PC-9 (cell line): ENCODE data around the gene NLGN1. TPM values are rescaled to one million over a fixed set of nuclear protein-coding genes. Genes with fewer than 3 reads are reported as not detected.
"Not testable (repeated sequence)": the region's sequence is repeated elsewhere in the genome, so short reads cannot be mapped to it uniquely, and the experiment has no call there.

ENCODE experiments used
- BruUV-seq: library from RNA; stranded (reverse); fragments of 400-500 nt; replicated peaks from 2 replicates; lab custom pipeline; 2021; lab: Mats Ljungman, UMichigan
- CTCF ChIA-PET: fragments of 300-600 bp; sonication (Branson Sonifier 250); formaldehyde crosslinking; loops from one replicate; lab custom pipeline; 2022; ENCODE audit warnings: antibody characterized with exemption; lab: Charles Lee
- POLR2A ChIA-PET: fragments of 300-600 bp; sonication (Branson Sonifier 250); formaldehyde crosslinking; loops from one replicate; lab custom pipeline; 2022; ENCODE audit warnings: antibody characterized with exemption; ENCODE audit not compliant: unreplicated experiment; lab: Charles Lee
- DNase-seq, 2 experiments: peaks; one replicate each; pipeline versions ENCODE4 v3.0.0 to v3.0.0-alpha.2; 2015 to 2022; ENCODE audit warnings: mixed read lengths in 1 of 2
- H2AFZ ChIP-seq: fragments of 200-600 bp; sonication (generic); 2 replicates; pipeline ENCODE4 v1.8.1; 2017; ENCODE audit warnings: antibody characterized with exemption
- H3F3A ChIP-seq: fragments of 200-600 bp; sonication (generic); 2 replicates; pipeline ENCODE4 v1.8.1; 2017; ENCODE audit warnings: antibody characterized with exemption, mild to moderate bottlenecking, low read depth; ENCODE audit not compliant: insufficient read depth
- H3K27ac ChIP-seq: fragments of 200-600 bp; sonication (generic); 2 replicates; pipeline ENCODE4 v1.6.1; 2016; ENCODE audit warnings: mixed run types
- H3K27me3 ChIP-seq: fragments of 200-600 bp; sonication (generic); 2 replicates; pipeline ENCODE4 v1.6.1; 2016; ENCODE audit warnings: low read depth, mixed run types; ENCODE audit not compliant: insufficient read depth
- H3K36me3 ChIP-seq: fragments of 200-600 bp; sonication (generic); 2 replicates; pipeline ENCODE4 v1.6.1; 2016; ENCODE audit warnings: low read depth, mixed run types
- H3K4me1 ChIP-seq: fragments of 200-600 bp; sonication (generic); replicated peaks from 2 replicates; pipeline ENCODE4 v1.6.1; 2016; ENCODE audit warnings: mixed run types; ENCODE audit not compliant: insufficient read depth
- H3K4me2 ChIP-seq: fragments of 200-600 bp; sonication (generic); 2 replicates; pipeline ENCODE4 v1.6.1; 2017; ENCODE audit warnings: mixed run types
- H3K4me3 ChIP-seq: fragments of 200-600 bp; sonication (generic); 2 replicates; pipeline ENCODE4 v1.6.1; 2016; ENCODE audit warnings: mixed run types
- H3K79me2 ChIP-seq: fragments of 200-600 bp; sonication (generic); 2 replicates; pipeline ENCODE4 v1.6.1; 2017; ENCODE audit warnings: low read depth, mixed run types
- H3K9me2 ChIP-seq: fragments of 200-600 bp; sonication (generic); 2 replicates; pipeline ENCODE4 v1.8.1; 2017; ENCODE audit warnings: mild to moderate bottlenecking; ENCODE audit not compliant: insufficient read depth
- H3K9me3 ChIP-seq: fragments of 200-600 bp; sonication (generic); 2 replicates; pipeline ENCODE4 v1.8.1; 2016; ENCODE audit warnings: low read depth; ENCODE audit not compliant: insufficient read depth
- H4K20me1 ChIP-seq: fragments of 200-600 bp; sonication (generic); 2 replicates; pipeline ENCODE4 v1.8.1; 2017; ENCODE audit not compliant: insufficient read depth
- EZH2 ChIP-seq: fragments of 200-600 bp; sonication (generic); IDR thresholded peaks from 2 replicates; pipeline ENCODE4 v1.8.0; 2017; ENCODE audit warnings: antibody characterized with exemption, low read depth
- intact Hi-C: fragments of 100-400 bp; cut with micrococcal nuclease; formaldehyde crosslinking; loops from one replicate; pipeline ENCODE4 v1.10.0; 2022; ENCODE audit not compliant: unreplicated experiment
- total RNA-seq: library from RNA; stranded (reverse); gene quantifications from 2 replicates; pipeline ENCODE4 v1.2.3, GENCODE V29; 2021
- TF ChIP-seq, protein P1 (sequence below): fragments of 200-600 bp; sonication (generic); conservative IDR thresholded peaks from 2 replicates; pipeline ENCODE4 v1.6.1; 2017; ENCODE audit warnings: mixed run types, antibody characterized with exemption, mild to moderate bottlenecking, moderate library complexity

Gene NLGN1
- total RNA-seq, 1 experiment from 2014 or later = 1.4 TPM

DNA sequence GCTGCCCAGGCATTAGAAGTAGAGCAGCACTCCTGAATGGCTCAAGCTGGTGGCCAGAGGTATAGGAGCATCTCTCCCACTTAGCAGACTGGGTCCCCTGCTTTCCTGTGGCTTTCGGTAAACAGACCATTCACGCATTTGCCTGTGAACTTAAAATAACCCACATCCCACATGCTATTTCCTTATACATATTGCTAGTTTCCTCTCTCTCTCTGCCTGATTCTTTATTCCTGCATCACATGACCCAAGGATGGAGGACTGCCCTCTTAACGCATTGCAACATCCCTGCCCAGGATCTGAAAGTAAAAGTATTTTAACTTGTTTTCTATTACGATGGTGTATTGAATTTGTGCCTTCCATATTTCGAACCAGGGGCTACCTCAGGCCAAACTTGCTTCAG is 43.4 kb upstream of the NLGN1 start:
- Histone ChIP-seq H3K4me1 (no peaks in the 10 kb centered on the region), H3K79me2 (no peaks in the 10 kb centered on the region), H3K27me3 (no peaks in the 10 kb centered on the region), H3K4me3 (no peak overlapping the region), H3K9me2 (no peaks in the 10 kb centered on the region), H3K36me3 (no peaks in the 10 kb centered on the region), H3K27ac (no peak overlapping the region), H2AFZ (no peak overlapping the region), H3K9me3 (no peaks in the 10 kb centered on the region), H3F3A (no peaks in the 10 kb centered on the region), H4K20me1 (no peaks in the 10 kb centered on the region), H3K4me2 (no peak overlapping the region)
- no TSS peak for BruUV-seq
- intact Hi-C loops = no loop called here
- POLR2A ChIA-PET = no interaction called here
- CTCF ChIA-PET = no interaction called here
- no peak for TF ChIP-seq EZH2
- TF ChIP-seq, protein P1, sequence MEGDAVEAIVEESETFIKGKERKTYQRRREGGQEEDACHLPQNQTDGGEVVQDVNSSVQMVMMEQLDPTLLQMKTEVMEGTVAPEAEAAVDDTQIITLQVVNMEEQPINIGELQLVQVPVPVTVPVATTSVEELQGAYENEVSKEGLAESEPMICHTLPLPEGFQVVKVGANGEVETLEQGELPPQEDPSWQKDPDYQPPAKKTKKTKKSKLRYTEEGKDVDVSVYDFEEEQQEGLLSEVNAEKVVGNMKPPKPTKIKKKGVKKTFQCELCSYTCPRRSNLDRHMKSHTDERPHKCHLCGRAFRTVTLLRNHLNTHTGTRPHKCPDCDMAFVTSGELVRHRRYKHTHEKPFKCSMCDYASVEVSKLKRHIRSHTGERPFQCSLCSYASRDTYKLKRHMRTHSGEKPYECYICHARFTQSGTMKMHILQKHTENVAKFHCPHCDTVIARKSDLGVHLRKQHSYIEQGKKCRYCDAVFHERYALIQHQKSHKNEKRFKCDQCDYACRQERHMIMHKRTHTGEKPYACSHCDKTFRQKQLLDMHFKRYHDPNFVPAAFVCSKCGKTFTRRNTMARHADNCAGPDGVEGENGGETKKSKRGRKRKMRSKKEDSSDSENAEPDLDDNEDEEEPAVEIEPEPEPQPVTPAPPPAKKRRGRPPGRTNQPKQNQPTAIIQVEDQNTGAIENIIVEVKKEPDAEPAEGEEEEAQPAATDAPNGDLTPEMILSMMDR = no peak
- DNase-seq = no peak

DNA sequence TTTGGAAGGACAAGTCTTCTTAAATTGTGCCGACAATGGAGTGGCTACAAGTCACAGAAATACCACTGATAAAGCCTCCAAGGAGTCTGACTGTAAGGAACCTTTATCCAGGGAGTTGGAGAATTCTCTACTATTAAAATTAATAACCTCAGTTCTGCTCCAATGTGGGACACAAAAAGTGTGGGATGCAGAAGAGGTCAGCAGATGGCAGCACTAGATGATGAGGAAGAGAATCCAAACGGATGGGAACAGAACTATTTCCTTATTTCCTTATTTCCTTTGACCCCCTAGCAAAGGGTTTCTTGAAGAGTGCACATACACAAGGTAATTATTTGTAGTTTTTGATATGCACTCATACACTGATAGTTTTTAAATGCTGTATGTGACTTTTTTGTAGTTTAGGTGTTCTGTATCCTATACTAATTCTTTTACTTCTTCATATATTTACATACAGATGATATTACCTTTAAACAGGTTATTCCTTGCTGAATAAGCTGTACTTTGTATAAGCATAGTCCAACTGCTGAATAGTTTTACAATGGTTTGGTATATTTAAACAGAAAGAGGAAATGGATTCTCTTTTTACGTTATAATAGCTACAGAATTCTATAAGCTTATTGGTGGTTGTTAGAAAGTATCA is 25.6 kb upstream of the NLGN1 start:
- H3K4me3 ChIP-seq = no peak overlapping the region
- H3K4me1 ChIP-seq = no peaks in the 10 kb centered on the region
- H3F3A ChIP-seq = no peaks in the 10 kb centered on the region
- H3K79me2 ChIP-seq = no peaks in the 10 kb centered on the region
- peak in 1 of 2 experiments; percentile 46 for DNase-seq
- H3K9me3 ChIP-seq = no peaks in the 10 kb centered on the region
- no peak overlapping the region for H2AFZ ChIP-seq
- H3K4me2 ChIP-seq = no peak overlapping the region
- POLR2A ChIA-PET = no interaction called here
- CTCF ChIA-PET = interaction anchor here (0.6 kb wide), 4 partner anchors 23 to 485 kb away, joined by 3 read pairs; no protein-coding TSS in a partner anchor
- H3K27me3 ChIP-seq = no peaks in the 10 kb centered on the region
- no peaks in the 10 kb centered on the region for H3K9me2 ChIP-seq
- TF ChIP-seq EZH2 = no peak
- TF ChIP-seq, protein P1 = peak; percentile 76
- H3K27ac ChIP-seq = no peak overlapping the region
- no peaks in the 10 kb centered on the region for H3K36me3 ChIP-seq
- BruUV-seq = no TSS peak
- H4K20me1 ChIP-seq = no peaks in the 10 kb centered on the region
- intact Hi-C loops = loop anchor here (2.0 kb wide), 1 partner anchor 181 kb away; no protein-coding TSS in a partner anchor

DNA sequence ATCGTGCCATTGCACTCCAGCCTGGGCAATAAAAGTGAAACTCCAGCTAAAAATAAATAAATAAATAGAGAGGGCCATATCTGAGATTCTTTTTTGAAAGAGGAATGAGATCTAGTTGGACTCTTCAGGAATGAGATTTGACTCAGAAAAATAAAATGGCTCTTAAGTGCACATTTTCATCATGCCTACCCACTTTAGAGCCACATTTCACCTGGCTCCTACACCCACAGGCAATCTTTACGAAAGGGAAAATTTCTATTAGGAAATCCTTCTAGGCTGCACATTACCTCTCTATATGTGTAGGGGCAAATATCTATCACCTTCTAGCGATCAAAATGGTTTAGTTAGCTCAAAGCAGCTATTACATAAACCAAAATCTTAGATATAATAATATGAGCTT is 16.9 kb upstream of the NLGN1 start:
- no peak overlapping the region for H3K4me3 ChIP-seq

DNA sequence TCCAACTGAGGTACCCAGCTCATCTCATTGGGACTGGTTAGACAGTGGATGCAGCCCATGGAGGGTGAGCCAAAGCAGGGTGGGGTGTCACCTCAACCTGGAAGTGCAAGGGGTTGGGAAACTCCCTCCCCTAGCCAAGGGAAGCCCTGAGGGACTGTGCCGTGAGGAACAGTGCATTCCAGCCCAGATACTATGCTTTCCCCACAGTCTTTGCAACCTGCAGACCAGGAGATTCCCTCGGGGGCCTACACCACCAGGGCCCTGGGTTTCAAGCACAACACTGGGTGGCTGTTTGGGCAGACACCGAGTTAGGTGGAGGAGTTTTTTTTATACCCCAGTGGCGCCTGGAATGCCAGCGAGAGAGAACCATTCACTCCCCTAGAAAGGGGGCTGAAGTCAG is 15.6 kb upstream of the NLGN1 start:
- H3K4me3 ChIP-seq, POLR2A ChIA-PET, DNase-seq, H3K9me3 ChIP-seq, H3K27ac ChIP-seq, H3K79me2 ChIP-seq, H3K4me1 ChIP-seq, H3K36me3 ChIP-seq, H4K20me1 ChIP-seq, H3K27me3 ChIP-seq, H3K4me2 ChIP-seq, intact Hi-C loops, H3F3A ChIP-seq, H3K9me2 ChIP-seq, BruUV-seq: not testable (repeated sequence)
- CTCF ChIA-PET = interaction anchor here (0.6 kb wide), 1 partner anchor 310 kb away, joined by 3 read pairs; no protein-coding TSS in a partner anchor
- H2AFZ ChIP-seq = 0 out of 2 replicates have a peak overlapping the region, but pooled peaks have one; percentile 40

More for the DNA sequence above, 16.9 kb upstream of the NLGN1 start:
- no peaks in the 10 kb centered on the region for H4K20me1 ChIP-seq
- no peaks in the 10 kb centered on the region for H3K4me1 ChIP-seq
- H3K27ac ChIP-seq = no peak overlapping the region
- no peaks in the 10 kb centered on the region for H3K36me3 ChIP-seq
- H3K27me3 ChIP-seq = no peaks in the 10 kb centered on the region
- no peaks in the 10 kb centered on the region for H3K9me3 ChIP-seq
- H3K9me2 ChIP-seq = no peaks in the 10 kb centered on the region
- intact Hi-C loops = no loop called here
- CTCF ChIA-PET = no interaction called here
- no TSS peak for BruUV-seq
- TF ChIP-seq EZH2 = no peak
- TF ChIP-seq, protein P1 = no peak
- no peak overlapping the region for H3K4me2 ChIP-seq
- no peak for DNase-seq
- H3F3A ChIP-seq = no peaks in the 10 kb centered on the region
- no peak overlapping the region for H2AFZ ChIP-seq
- POLR2A ChIA-PET = no interaction called here
- H3K79me2 ChIP-seq = no peaks in the 10 kb centered on the region
